Stimulated activated CD8-positive, alpha-beta memory T cell treated with anti-CD3 and anti-CD28 coated beads, Interleukin-15, amount 100 ng/mL, for 4 hours (primary cell): ENCODE results near the gene KCNE2.

Experiments used
- DNase-seq, 2 donors: peaks; one replicate each; pipeline ENCODE4 v3.0.0-alpha.2; 2020; ENCODE audit warnings: low read depth in 2 of 2

Gene KCNE2

GRCh38 chr21:34363733-34364132 lies at the start of gene KCNE2:
Gene KCNE2 (plus strand): TSS chr21:34364006. CDS start chr21:34370479, 6,473 bp downstream.
- no peak for DNase-seq

DNA sequence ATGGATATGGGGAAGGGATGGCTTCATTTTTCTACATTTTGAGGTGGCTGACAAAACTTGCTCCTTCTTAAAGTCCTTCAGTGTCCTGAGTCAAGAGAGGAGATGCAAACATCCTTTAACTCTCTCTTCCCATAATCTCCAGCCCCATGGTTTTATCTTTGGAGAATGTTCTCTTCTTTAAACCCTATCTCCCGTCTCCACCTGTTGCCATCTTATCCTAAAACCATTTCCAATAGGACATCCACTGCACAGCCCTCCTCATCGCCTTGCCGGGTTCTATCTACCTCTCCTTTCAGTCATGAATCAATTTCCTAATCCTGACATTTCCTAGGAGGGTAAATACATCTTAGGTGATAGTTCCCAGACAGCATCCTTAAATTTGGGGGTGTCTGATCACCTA lies 44.2 kb upstream of the KCNE2 start:
- no peak for DNase-seq

DNA sequence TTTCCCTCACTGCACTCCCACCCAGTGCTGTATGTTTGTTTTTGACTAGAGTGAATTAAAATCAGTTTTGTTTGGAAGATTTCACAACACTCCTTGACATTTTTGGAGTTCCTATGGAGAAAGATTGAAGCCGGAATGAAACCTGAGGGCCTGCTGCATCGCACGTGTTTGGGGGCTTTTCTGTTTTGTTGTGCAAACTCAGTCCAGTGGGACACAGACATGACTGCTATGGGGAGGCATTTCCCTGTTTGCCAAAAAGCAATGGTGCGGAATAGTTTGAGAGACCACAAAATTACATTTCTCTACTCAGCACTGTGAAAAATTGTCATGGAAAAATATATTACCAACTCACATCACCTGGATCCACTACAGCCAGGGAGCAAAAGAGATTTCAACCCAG lies 43.8 kb upstream of the KCNE2 start:
- DNase-seq = no peak

GRCh38 chr21:34330055-34330454 lies 33.8 kb upstream of the KCNE2 start:
- no peak for DNase-seq

DNA sequence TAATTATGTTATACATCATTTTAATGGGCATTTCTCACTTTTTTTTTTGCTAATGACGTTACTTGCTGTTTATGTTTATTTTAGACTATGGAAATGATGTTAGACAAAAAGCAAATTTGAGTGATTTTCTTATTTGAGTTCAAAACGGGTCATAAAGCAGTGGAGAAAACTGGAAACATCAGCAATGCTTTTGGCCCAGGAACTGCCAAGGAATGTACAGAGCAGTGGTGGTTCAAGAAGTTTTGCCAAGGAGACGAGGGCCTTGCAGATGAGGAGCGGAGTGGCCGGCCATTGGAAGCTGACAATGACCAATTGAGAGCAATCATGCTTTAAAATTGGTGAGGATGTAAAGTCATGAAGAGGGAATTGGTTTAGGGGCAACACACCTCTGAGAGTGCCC lies 32.1 kb upstream of the KCNE2 start:
- DNase-seq = no peak

DNA sequence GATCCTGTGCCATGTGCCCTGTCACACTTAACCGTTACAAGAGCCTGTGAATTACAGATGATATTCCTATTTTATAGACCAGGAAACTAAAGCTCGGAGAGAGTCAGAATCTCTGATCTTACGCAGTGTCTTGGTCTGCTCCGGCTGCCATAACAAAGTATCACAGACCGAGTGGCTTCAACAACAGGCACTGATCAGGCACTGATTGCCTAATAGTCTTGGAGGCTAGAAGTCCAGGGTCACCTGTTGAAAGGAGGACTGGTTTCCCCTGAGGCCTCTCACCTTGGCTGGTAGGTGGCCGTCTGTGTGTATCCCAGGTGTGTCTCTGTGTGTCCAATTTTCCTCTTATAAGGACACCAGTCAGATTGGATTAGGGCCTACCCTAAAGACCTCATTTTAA lies 31.5 kb upstream of the KCNE2 start:
- DNase-seq = no peak

- DNase-seq = no peak
Observed at GRCh38 chr21:34333121-34333739, 30.6 kb upstream of the KCNE2 start.

DNA sequence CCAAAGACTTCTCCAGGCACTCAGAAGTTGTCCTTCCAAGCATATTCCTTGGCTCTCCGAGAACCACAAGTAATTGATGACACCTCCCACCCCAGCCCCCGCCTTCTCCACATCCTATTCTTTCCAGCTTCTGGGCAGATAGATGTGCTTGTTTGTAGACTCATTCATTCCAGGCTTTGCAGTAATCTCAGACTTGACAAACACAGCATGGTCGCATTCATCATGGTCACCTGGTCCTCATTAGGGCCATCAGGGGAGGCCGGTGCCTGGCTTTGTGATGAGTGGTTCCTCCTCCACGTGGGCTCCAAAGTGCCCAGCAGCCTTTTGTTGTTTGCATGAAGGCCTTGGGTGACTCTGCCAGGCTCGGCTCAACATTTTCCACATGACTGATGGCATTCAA lies 28.5 kb upstream of the KCNE2 start:
- DNase-seq = no peak

- DNase-seq = no peak
Observed at GRCh38 chr21:34336245-34336644, 27.6 kb upstream of the KCNE2 start.

- no peak for DNase-seq
Observed at GRCh38 chr21:34336756-34337391, 26.9 kb upstream of the KCNE2 start.

DNA sequence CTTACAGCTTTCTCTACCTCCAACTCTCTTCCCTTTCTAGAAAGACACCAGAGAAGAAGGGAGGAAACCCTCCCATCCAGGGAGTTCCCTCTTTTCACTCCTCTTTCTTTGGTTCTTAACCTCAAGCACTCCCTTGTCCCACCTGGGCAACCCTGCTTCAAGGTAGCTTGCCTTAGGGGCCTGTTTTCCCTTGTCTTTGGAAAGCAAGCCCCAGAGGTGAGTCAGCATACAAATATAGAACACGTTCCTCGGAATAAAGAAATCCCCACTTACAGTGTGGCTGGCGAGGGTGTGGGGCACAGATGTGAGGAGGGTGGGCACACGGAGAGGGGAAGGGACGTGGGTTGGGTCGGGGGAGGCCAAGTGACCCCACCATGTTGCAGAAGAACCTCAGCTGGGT lies 26.1 kb upstream of the KCNE2 start:
- no peak for DNase-seq

DNA sequence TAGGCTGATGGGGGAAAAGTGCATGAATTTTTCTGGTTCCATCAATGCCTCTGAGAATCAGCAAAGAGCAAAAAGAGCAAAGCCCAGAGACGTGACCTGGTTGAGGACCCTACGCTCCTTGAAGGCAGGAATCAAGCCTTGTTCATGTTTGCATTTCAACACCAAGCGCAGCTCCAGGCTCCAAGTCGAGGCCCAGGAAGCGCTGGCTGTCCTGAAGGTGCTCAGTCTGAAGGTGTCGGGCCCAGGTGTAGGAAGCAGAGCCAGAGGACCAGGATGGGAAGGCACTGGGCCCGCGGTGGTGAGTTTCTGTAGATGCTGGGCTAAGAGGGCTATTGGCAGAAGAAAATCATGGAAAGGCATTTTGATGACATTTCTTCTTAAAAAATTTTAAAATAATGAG lies 25.6 kb upstream of the KCNE2 start:
- DNase-seq = no peak

GRCh38 chr21:34340061-34340460 lies 23.7 kb upstream of the KCNE2 start:
- DNase-seq = no peak

DNA sequence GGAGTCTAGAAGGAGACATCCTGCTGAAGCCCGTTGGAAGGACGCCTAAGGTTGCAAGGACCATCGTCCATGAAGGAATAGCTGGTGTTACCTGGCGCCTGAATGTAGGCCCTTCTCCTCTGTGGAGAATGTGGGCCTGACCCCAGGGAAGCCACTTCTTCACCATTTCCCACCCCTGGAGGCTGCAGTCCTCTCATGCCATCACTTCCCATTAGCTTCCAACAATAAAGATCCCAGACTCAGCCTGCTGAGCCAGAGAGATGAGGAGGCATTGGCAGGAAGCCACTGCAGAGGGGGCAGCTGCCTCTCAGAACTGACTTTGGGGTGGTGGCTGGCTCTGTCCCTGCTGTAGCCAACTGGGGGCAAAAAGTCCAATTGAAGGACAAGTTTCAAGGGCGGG lies 21.3 kb upstream of the KCNE2 start:
- no peak for DNase-seq

GRCh38 chr21:34343347-34343746 lies 20.5 kb upstream of the KCNE2 start:
- DNase-seq = no peak

- DNase-seq = no peak
Observed at GRCh38 chr21:34343838-34344381, 19.9 kb upstream of the KCNE2 start.

- DNase-seq = no peak
Observed at GRCh38 chr21:34344584-34344983, 19.2 kb upstream of the KCNE2 start.

DNA sequence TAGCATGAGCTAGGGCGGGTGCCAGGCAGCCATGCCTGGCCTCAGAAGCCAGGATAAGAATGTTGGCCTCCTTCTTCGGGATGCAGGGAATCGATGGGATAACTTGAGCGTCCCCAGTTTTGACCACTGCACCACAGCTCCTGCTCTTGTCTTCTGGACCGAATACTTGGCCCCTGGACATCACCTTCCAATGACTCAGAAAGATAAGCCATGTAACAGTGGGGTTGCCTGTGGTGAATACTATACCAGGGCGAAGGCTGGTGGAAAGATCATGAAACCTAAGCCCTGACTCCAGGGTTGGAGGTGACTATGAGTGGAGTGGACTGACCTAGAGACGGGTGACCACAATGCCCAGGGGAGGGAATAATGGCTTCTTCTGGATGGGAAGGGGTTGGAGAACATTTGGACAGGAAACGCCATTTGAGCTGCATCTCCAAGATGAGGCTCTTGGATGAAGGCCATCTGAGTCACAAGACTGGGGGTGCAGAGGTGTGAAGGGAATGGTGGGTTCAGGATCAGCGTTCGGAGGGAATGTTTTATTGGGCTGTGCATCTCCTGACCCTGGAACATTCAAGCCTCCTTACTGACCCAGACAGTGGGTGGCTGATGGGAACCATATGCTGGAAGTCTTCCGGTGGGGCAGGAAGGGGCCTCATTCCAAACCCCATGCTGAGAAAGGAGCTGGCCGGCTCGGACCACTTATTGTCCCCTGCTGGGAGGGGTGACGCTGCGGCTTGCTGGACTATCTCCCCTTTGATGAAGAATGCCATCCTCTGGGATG lies 18.5 kb upstream of the KCNE2 start:
- DNase-seq = no peak

GRCh38 chr21:34345892-34346291 lies 17.9 kb upstream of the KCNE2 start:
- DNase-seq = no peak

- DNase-seq = no peak
Observed at GRCh38 chr21:34348890-34349519, 14.8 kb upstream of the KCNE2 start.

DNA sequence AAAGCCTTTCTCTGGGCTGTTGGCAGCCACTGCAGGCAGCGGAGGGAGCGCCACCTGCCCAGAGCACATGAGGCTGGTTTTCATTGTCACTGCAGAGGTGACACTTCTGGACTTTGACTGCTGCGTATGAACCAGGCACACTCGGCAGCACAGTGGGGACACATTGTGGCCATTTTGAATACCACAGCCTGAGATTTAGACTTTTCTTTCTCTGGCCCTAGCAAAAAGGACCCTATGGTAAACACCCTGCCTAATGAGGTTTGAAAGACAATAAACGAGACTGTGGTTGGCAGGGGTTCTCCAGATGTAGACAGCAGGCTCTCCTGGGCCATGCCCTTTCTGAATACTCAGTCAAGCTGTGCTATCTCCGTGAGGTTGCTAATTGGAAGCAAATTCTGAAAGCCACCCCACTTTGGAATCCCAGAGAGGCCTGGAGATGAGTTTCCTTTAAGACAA lies 12.0 kb upstream of the KCNE2 start:
- DNase-seq = no peak

- DNase-seq = no peak
Observed at GRCh38 chr21:34352556-34352955, 11.2 kb upstream of the KCNE2 start.
